GM21723 (cell line): ENCODE measurements around the gene CATSPER1.
A peak's percentile ranks its signal among the peaks of the same experiment; 100 is the strongest.

ENCODE experiments used
- ATAC-seq: cut with Tn5 transposase; IDR thresholded peaks from one replicate; pipeline ENCODE4 v1.9.1; 2021; ENCODE audit warnings: mild to moderate bottlenecking, moderate library complexity; ENCODE audit not compliant: unreplicated experiment

Gene CATSPER1

GRCh38 chr11:66026017-66026529 is at the start of gene CATSPER1:
TSS of gene CATSPER1 (minus strand) at chr11:66026479. CDS start at chr11:66026379, 100 bp downstream.
- ATAC-seq, result no peak

- no peak for ATAC-seq
Measured at GRCh38 chr11:66075273-66075672, 49.0 kb upstream of the CATSPER1 start.

GRCh38 chr11:66073669-66074068 is 47.4 kb upstream of the CATSPER1 start:
- no peak for ATAC-seq

GRCh38 chr11:66072518-66072917 is 46.2 kb upstream of the CATSPER1 start:
- ATAC-seq, result no peak

- ATAC-seq, result no peak
Measured at GRCh38 chr11:66072081-66072480, 45.8 kb upstream of the CATSPER1 start.

- ATAC-seq, result no peak
Measured at GRCh38 chr11:66071381-66071801, 45.1 kb upstream of the CATSPER1 start.

- peak; percentile 12 for ATAC-seq
Measured at GRCh38 chr11:66070604-66071380, 44.5 kb upstream of the CATSPER1 start.

- peak; percentile 41 for ATAC-seq
Measured at GRCh38 chr11:66069715-66070603, 43.7 kb upstream of the CATSPER1 start, which contains the start of gene PACS1. TSS of gene PACS1 (plus strand) at chr11:66070272. CDS start at chr11:66070487, 215 bp downstream.

GRCh38 chr11:66068923-66069714 is 42.8 kb upstream of the CATSPER1 start:
- ATAC-seq, result peak; percentile 7

GRCh38 chr11:66068154-66068821 is 42.0 kb upstream of the CATSPER1 start:
- ATAC-seq, result no peak

- no peak for ATAC-seq
Measured at GRCh38 chr11:66067640-66068039, 41.4 kb upstream of the CATSPER1 start.

GRCh38 chr11:66066751-66067150 is 40.5 kb upstream of the CATSPER1 start:
- ATAC-seq, result no peak

- ATAC-seq, result no peak
Measured at GRCh38 chr11:66064571-66064970, 38.3 kb upstream of the CATSPER1 start.

GRCh38 chr11:66063900-66064299 is 37.6 kb upstream of the CATSPER1 start:
- no peak for ATAC-seq

- no peak for ATAC-seq
Measured at GRCh38 chr11:66062408-66062807, 36.1 kb upstream of the CATSPER1 start.

GRCh38 chr11:66061268-66061667 is 35.0 kb upstream of the CATSPER1 start:
- no peak for ATAC-seq

- no peak for ATAC-seq
Measured at GRCh38 chr11:66059966-66060680, 33.8 kb upstream of the CATSPER1 start.

GRCh38 chr11:66056501-66056900 is 30.2 kb upstream of the CATSPER1 start:
- no peak for ATAC-seq

GRCh38 chr11:66055021-66055420 is 28.7 kb upstream of the CATSPER1 start:
- ATAC-seq, result no peak

GRCh38 chr11:66052664-66052982 is 26.3 kb upstream of the CATSPER1 start:
- no peak for ATAC-seq
